Activated CD8-positive, alpha-beta memory T cell treated with anti-CD3 and anti-CD28 coated beads, Interleukin-2, amount 50 U/mL, for 4 hours (primary cell): ENCODE data around the gene KLF13.
A peak's percentile ranks its signal among the peaks of the same experiment; 100 is the strongest.

Source experiments
- DNase-seq: peaks from one replicate; pipeline ENCODE4 v3.0.0-alpha.2; 2020

Gene KLF13

DNA sequence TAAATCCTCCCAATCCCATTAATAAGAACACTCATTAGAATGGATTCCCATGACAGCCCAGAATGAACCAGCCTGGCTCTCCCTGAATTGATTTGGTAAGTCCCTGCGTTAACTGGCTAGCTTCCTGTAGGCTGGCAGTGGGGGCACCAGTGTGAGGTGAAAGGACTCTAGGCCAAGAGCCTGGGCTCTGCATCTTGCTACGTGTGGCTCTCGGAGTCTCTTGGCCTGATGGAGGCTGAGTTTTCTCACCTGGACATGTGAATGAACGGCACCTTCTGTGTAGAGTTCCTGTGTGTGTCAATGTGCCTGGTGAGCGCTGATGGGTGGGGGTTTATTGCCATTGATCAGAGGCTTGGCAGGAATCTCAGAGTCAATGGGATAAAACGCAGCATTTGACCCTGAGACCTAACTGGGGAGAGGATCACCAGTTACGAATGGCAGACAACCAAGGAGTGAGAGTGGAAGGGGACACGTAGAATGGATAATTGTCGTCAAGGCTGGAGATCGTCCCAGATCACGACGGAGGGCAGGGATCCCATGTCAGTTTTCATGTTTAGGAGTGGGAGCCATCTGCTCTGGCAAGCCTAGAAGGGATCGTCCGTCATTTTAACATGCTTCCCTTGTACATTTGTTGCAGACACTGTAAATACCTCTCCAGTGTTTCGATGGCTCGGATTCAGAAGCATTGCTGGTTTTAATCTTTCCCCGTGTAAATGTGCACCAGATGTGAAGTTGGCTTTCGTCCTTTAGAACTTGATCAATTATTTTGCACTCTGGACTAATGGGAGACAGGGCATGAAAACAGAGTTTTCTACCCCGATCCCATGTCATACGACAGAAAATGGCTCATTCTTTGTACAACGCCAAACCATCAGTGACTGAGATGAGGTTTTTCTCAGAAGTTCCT is 9.0 kb upstream of the KLF13 start:
- DNase-seq, result no peak

- DNase-seq, result no peak
Measured at GRCh38 chr15:31318429-31318828, 8.2 kb upstream of the KLF13 start.

GRCh38 chr15:31320022-31320421 is 6.6 kb upstream of the KLF13 start:
- DNase-seq, result no peak

DNA sequence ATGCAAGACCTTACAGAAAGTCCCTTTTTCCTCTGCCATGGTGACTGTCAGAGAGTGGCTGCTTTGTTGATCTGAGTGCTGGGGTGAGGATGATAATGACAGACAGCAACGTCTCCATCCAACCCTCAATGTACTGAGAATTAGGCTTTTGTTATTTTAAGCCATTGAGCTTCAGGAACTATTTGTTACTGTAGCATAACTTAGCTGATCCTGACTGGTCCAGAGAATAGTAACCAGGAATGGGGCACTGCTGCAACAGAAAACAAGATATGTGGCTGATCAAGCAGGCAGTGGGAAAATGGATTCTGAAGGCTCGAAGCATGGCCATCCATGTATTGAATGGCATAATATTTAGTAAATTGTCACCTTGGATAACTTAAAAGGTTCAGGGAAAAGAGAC is 5.2 kb upstream of the KLF13 start:
- DNase-seq, result no peak

DNA sequence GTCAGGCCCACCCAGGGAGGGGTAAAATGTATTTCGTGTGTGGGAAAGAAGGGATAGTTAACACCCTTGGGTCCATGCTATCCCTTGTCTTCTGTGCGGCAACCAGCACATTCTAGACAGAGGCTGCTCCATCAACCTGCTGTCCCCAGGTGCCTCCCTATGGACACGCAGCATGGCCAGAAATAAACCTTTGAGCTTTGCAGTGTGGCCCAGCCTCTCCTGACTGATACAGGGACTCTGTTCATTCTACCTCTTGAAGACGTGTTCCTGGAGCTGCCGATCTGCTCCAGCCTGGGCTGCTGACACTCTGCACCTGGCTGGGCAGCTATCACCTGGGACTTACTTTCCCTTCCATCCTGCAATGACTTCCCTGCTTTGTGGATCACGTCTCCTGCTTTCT is 4.1 kb upstream of the KLF13 start:
- no peak for DNase-seq

- DNase-seq, result no peak
Measured at GRCh38 chr15:31323627-31324026, 3.0 kb upstream of the KLF13 start.

DNA sequence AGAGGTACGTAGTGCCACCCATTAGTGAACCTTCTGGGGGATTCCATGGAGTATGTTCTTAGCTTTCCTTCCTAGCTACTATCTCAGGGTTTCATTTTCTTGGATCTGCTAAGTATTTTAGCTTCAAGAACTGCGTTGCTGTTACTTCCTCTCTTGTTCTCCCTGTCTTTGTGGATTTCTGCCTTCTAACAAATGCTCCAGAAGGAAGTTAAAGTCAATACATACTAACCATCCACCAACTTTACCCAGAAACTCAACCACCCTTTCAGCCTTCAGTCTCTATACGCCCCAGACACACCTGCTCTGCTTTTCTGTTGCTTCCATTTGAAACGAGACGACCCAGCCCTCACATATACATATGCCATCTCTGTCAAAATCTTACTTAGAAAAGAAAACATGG is 2.4 kb upstream of the KLF13 start:
- no peak for DNase-seq

GRCh38 chr15:31324806-31325594 is 1.6 kb upstream of the KLF13 start:
- DNase-seq, result no peak

GRCh38 chr15:31325595-31326155 is 960 bp upstream of the KLF13 start:
- peak; percentile 63 for DNase-seq

DNA sequence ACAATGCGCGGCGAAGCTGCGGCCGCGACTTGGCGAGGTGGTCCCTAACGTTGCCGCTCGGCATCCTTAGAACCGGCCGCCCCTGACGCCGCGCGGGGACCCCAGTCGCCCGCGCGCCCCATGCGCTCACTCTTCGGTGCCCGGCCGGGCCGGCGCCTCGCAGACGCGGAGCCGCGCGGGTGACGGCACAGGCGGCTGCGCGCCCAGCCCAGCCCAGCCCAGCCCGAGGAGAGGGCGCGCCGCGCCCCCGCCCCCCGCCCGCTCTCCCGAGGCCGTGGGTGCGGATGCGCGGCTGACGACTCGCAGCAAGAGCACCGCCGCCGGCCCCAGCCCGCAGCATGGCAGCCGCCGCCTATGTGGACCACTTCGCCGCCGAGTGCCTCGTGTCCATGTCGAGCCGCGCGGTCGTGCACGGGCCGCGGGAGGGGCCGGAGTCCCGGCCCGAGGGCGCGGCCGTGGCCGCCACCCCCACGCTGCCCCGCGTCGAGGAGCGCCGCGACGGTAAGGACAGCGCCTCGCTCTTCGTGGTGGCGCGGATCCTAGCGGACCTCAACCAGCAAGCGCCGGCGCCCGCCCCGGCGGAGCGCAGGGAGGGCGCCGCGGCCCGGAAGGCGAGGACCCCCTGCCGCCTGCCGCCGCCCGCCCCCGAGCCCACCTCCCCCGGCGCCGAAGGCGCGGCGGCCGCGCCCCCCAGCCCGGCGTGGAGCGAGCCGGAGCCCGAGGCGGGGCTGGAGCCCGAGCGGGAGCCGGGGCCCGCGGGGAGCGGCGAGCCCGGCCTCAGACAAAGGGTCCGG is 437 bp downstream of the KLF13 start:
- peak; percentile 72 for DNase-seq

DNA sequence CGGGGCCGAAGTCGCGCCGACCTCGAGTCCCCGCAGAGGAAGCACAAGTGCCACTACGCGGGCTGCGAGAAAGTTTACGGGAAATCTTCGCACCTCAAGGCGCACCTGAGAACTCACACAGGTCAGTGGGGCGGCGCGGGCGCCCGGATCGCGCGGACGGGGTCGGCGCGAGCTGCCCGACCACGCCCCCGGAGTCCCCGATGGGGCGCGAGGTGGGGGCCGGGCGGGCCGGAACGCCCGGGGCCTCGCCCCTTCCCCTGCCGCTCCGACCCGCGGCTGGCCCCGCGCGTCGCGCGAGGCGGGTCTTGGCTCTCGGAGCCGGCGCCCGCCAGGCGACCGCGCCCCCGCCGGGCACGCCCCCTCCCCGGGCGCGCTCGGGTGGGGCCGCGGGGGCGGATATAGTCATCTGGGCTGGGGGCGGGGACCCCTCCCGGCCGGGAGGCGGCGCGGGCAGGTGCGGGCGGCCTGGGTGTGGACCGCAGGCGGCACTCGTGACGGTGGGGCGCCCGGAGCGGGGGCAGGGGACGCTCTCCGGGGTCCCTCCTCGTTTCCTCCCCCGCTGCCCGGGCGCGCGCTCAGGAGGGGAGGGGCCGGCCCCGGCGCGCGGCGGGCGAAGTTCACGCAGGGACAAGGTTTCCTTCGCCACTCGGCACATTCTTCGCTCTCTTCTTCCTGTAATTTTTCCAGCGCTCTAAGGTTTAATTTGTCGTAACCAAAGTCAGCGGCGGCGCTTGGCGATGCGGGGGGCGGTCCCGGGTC is 1.2 kb downstream of the KLF13 start:
- peak; percentile 81 for DNase-seq

DNA sequence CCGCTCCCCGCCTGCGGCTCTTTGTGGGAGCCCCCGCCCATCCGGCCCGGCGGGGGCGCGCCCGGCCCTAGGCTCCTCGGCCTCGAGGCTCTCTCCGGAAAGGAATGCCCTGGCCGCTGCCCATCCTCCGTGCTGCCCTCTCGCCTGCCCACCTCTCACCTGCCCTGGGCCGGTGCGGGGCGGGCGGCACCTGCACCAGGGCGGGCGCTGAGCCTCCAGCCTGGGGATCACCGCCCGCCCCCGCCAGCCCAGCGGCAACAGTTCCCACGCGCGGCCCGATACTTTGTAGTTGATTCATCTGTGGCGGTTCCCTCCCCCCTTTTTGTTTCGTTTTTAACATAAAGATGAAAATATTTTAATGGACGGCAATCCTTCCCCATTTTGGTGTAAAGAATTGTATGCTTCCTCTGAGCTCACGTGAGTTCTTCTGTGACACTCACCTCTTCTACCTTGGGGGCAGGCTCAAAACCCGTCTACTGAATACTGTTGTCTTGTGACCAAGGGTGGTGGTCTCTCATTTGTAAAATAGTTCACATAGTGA is 1.9 kb downstream of the KLF13 start:
- peak; percentile 83 for DNase-seq

GRCh38 chr15:31328969-31329639 is 2.5 kb downstream of the KLF13 start:
- peak; percentile 47 for DNase-seq

GRCh38 chr15:31329640-31330010 is 3.0 kb downstream of the KLF13 start:
- DNase-seq, result no peak

- no peak for DNase-seq
Measured at GRCh38 chr15:31330111-31330785, 3.6 kb downstream of the KLF13 start.

DNA sequence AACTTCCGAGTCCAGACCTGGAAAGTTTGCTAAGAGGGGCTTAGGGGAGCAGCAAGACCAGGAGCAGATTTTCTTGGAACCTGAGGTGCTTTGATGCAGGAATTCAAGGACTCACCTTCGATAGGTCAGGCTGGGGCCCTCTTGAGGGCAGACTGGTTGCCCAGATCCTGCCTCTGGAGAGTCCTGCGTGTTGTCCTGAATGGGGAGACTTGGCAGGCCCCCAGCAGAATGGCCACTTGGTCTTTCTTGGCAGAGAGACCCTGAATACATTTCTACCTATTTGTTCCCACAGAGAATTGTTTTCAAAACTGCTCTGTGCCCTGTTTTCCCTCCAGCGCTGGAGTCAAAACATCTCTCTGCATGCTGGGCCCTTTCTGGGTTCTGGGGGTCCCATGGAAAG is 4.2 kb downstream of the KLF13 start:
- no peak for DNase-seq

GRCh38 chr15:31331389-31331788 is 4.8 kb downstream of the KLF13 start:
- no peak for DNase-seq

DNA sequence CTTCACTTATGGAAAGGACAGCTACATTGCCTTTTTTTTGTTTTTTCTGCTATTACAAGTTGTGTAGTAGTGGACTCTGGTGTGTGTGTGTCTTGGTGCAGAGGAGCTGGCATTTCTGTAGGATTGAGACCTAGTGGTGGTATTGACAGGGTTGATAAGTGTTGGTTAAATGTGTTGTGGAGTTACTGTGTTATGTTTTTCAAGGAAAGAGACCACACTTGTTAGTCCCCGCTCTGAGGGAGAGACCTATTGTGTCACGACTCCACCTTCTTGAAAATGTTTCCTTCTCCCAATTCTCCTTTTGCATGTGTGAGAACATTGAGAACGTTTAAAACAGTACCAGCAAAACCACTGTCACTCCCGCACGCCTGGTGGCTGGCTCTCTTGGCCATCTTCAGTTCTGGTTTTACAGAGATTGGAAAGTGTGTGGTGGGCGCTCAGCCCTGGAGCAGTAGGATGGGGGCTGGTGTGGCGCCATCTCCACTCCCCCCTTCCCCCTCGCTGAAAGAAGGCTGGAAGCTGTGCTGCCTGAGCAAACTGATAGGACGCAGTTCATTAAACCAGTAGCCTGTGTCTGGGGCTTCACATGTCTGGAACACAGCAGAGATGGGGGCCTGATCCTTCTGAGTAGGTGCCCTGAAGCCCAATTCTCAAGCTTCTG is 5.5 kb downstream of the KLF13 start:
- no peak for DNase-seq

DNA sequence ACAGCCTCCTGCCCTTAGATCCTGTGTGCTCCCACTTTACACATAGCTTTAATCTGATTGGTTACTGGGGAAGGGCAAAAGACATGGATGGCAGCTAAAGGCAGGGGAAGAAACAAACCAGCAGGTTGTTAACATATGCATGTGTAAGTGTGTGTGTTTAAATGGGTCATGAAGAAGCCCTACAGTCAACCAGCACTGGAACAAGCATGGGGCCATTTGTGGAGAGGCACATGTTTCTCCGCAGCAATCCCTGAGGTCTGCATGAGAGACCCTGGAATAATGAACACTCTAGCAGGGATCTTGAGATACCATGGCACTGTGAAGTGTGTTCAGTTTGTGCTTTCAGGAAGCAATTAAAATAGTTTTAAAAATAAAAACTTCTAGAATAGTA is 6.0 kb downstream of the KLF13 start:
- no peak for DNase-seq

GRCh38 chr15:31333119-31333518 is 6.5 kb downstream of the KLF13 start:
- no peak for DNase-seq
